BLaER1 treated with 17β-estradiol and CSF1 and Interleukin-3, amounts not matched to agents 10 nM and 100 nM (cell line): Measurements from ENCODE around the gene FOXP1.

Experiments used
- H3K27ac ChIP-seq, 11 experiments: shearing (Covaris generic); formaldehyde crosslinking; 2 replicates each; pipeline ENCODE4 v1.8.1; 2022
- H3K27me3 ChIP-seq, 11 experiments: shearing (Covaris generic); formaldehyde crosslinking; 2 replicates each; pipeline ENCODE4 v1.8.1; 2022
- H3K36me3 ChIP-seq, 11 experiments: shearing (Covaris generic); formaldehyde crosslinking; 2 replicates each; pipeline ENCODE4 v1.8.1; 2022
- H3K4me1 ChIP-seq, 10 experiments: shearing (Covaris generic); formaldehyde crosslinking; 2 replicates each; pipeline ENCODE4 v1.8.1; 2022
- H3K4me2 ChIP-seq, 11 experiments: shearing (Covaris generic); formaldehyde crosslinking; 2 replicates each; pipeline ENCODE4 v1.8.1; 2022
- H3K4me3 ChIP-seq, 10 experiments: shearing (Covaris generic); formaldehyde crosslinking; 2 replicates each; pipeline ENCODE4 v1.8.1; 2022
- H3K9ac ChIP-seq, 11 experiments: shearing (Covaris generic); formaldehyde crosslinking; 2 replicates each; pipeline ENCODE4 v1.8.1; 2022
- H3K9me3 ChIP-seq, 11 experiments: shearing (Covaris generic); formaldehyde crosslinking; replicated peaks in 1 of 11; 2 replicates each; pipeline ENCODE4 v1.8.1; 2022
- H4K20me1 ChIP-seq, 11 experiments: shearing (Covaris generic); formaldehyde crosslinking; 2 replicates each; pipeline ENCODE4 v1.8.1; 2022
- Cebpa-rat ChIP-seq, 11 experiments: shearing (Covaris generic); IDR thresholded peaks; 2 replicates each; pipeline ENCODE4 v1.8.1; 2022

Gene FOXP1

GRCh38 chr3:71197841-71198565 is 385.5 kb downstream of the FOXP1 start:
- Histone ChIP-seq H3K9me3 (no peaks in the 10 kb centered on the region), H3K36me3 (no peaks in the 10 kb centered on the region), H3K9ac (no peak overlapping the region), H3K4me2 (no peak overlapping the region), H3K27me3 (no peaks in the 10 kb centered on the region), H3K4me1 (no peaks in the 10 kb centered on the region), H4K20me1 (no peaks in the 10 kb centered on the region), H3K4me3 (no peak overlapping the region), H3K27ac (no peak overlapping the region)
- TF ChIP-seq Cebpa-rat (IDR thresholded peaks at IDR 0.05), result no peak

- H3K27ac ChIP-seq, result no peak overlapping the region
- no peak overlapping the region for H3K4me2 ChIP-seq
- H3K9me3 ChIP-seq, result no peaks in the 10 kb centered on the region
- no peaks in the 10 kb centered on the region for H3K36me3 ChIP-seq
- no peaks in the 10 kb centered on the region for H3K27me3 ChIP-seq
- no peak overlapping the region for H3K9ac ChIP-seq
- H3K4me3 ChIP-seq, result no peak overlapping the region
- H3K4me1 ChIP-seq, result peaks cover 0 to 8% (median 0%) of the 10 kb centered on the region in 10 experiments; a peak in 3 of 20 replicates
- no peaks in the 10 kb centered on the region for H4K20me1 ChIP-seq
- no peak for TF ChIP-seq Cebpa-rat (IDR thresholded peaks at IDR 0.05)
Observed at GRCh38 chr3:71195492-71195891, 388.0 kb downstream of the FOXP1 start.

GRCh38 chr3:71194785-71195184 is 388.7 kb downstream of the FOXP1 start:
- no peaks in the 10 kb centered on the region for H3K9me3 ChIP-seq
- no peak overlapping the region for H3K4me2 ChIP-seq
- peaks cover 0 to 8% (median 0%) of the 10 kb centered on the region in 10 experiments; a peak in 3 of 20 replicates for H3K4me1 ChIP-seq
- no peak overlapping the region for H3K4me3 ChIP-seq
- no peak overlapping the region for H3K27ac ChIP-seq
- H3K27me3 ChIP-seq, result no peaks in the 10 kb centered on the region
- H3K36me3 ChIP-seq, result no peaks in the 10 kb centered on the region
- H3K9ac ChIP-seq, result no peak overlapping the region
- no peak for TF ChIP-seq Cebpa-rat (IDR thresholded peaks at IDR 0.05)
- H4K20me1 ChIP-seq, result no peaks in the 10 kb centered on the region

GRCh38 chr3:71191031-71191482 is 392.5 kb downstream of the FOXP1 start:
- H4K20me1 ChIP-seq, result no peaks in the 10 kb centered on the region
- H3K9ac ChIP-seq, result no peak overlapping the region
- H3K4me2 ChIP-seq, result 0 out of 22 replicates have a peak overlapping the region, but pooled peaks of 1 of the 11 experiments have one; percentile 6
- H3K4me1 ChIP-seq, result peaks cover 0 to 8% (median 0%) of the 10 kb centered on the region in 10 experiments; a peak in 3 of 20 replicates
- H3K27me3 ChIP-seq, result no peaks in the 10 kb centered on the region
- no peaks in the 10 kb centered on the region for H3K9me3 ChIP-seq
- H3K4me3 ChIP-seq, result no peak overlapping the region
- H3K36me3 ChIP-seq, result no peaks in the 10 kb centered on the region
- H3K27ac ChIP-seq, result no peak overlapping the region
- no peak for TF ChIP-seq Cebpa-rat (IDR thresholded peaks at IDR 0.05)

- H3K4me2 ChIP-seq, result no peak overlapping the region
- H3K27ac ChIP-seq, result no peak overlapping the region
- no peak overlapping the region for H3K9ac ChIP-seq
- no peaks in the 10 kb centered on the region for H3K9me3 ChIP-seq
- peaks cover 0 to 8% (median 0%) of the 10 kb centered on the region in 10 experiments; a peak in 3 of 20 replicates for H3K4me1 ChIP-seq
- H3K27me3 ChIP-seq, result no peaks in the 10 kb centered on the region
- TF ChIP-seq Cebpa-rat (IDR thresholded peaks at IDR 0.05), result no peak
- H3K36me3 ChIP-seq, result no peaks in the 10 kb centered on the region
- H3K4me3 ChIP-seq, result no peak overlapping the region
- no peaks in the 10 kb centered on the region for H4K20me1 ChIP-seq
Observed at GRCh38 chr3:71189480-71189879, 394.0 kb downstream of the FOXP1 start.

- Histone ChIP-seq H3K4me3 (no peak overlapping the region), H3K4me1 (peaks cover 0 to 10% (median 2%) of the 10 kb centered on the region in 10 experiments; a peak in 4 of 20 replicates), H4K20me1 (no peaks in the 10 kb centered on the region), H3K4me2 (no peak overlapping the region), H3K27me3 (no peaks in the 10 kb centered on the region), H3K9me3 (no peaks in the 10 kb centered on the region), H3K27ac (no peak overlapping the region), H3K36me3 (no peaks in the 10 kb centered on the region), H3K9ac (no peak overlapping the region)
- no peak for TF ChIP-seq Cebpa-rat (IDR thresholded peaks at IDR 0.05)
Observed at GRCh38 chr3:71187715-71188114, 395.8 kb downstream of the FOXP1 start.

GRCh38 chr3:71186801-71187200 is 396.7 kb downstream of the FOXP1 start:
- Histone ChIP-seq H3K27ac (no peak overlapping the region), H3K36me3 (no peaks in the 10 kb centered on the region), H3K4me3 (no peak overlapping the region), H3K4me2 (no peak overlapping the region), H3K9ac (no peak overlapping the region), H3K9me3 (no peaks in the 10 kb centered on the region), H3K4me1 (peaks cover 0 to 10% (median 2%) of the 10 kb centered on the region in 10 experiments; a peak in 4 of 20 replicates), H3K27me3 (no peaks in the 10 kb centered on the region), H4K20me1 (no peaks in the 10 kb centered on the region)
- no peak for TF ChIP-seq Cebpa-rat (IDR thresholded peaks at IDR 0.05)

- no peaks in the 10 kb centered on the region for H3K9me3 ChIP-seq
- peaks cover 0 to 5% (median under 1%) of the 10 kb centered on the region in 10 experiments; a peak in 4 of 20 replicates for H3K4me1 ChIP-seq
Observed at GRCh38 chr3:71185733-71186455, 397.6 kb downstream of the FOXP1 start.

GRCh38 chr3:71184252-71184651 is 399.3 kb downstream of the FOXP1 start:
- Histone ChIP-seq H3K4me2 (no peak overlapping the region), H3K4me1 (peaks cover 0 to 8% (median 5%) of the 10 kb centered on the region in 10 experiments; a peak in 7 of 20 replicates), H3K36me3 (no peaks in the 10 kb centered on the region), H3K27ac (no peak overlapping the region), H3K9ac (no peak overlapping the region), H3K27me3 (no peaks in the 10 kb centered on the region), H4K20me1 (no peaks in the 10 kb centered on the region), H3K4me3 (no peak overlapping the region), H3K9me3 (no peaks in the 10 kb centered on the region)
- no peak for TF ChIP-seq Cebpa-rat (IDR thresholded peaks at IDR 0.05)

More at GRCh38 chr3:71185733-71186455, 397.6 kb downstream of the FOXP1 start:
- Histone ChIP-seq H3K9ac (no peak overlapping the region), H3K27me3 (no peaks in the 10 kb centered on the region), H3K36me3 (no peaks in the 10 kb centered on the region), H3K4me2 (no peak overlapping the region), H3K4me3 (no peak overlapping the region), H3K27ac (no peak overlapping the region), H4K20me1 (no peaks in the 10 kb centered on the region)
- TF ChIP-seq Cebpa-rat (IDR thresholded peaks at IDR 0.05), result no peak
